Measurements from ENCODE around the gene KCNQ1. TPM values are rescaled to one million over a fixed set of nuclear protein-coding genes. Genes with fewer than 3 reads are reported as not detected.

KCNQ1 gene
- total and polyA plus RNA-seq, 2 of the 13 experiments (the other 11 are each of a cell fraction or from before 2014, with no cell fraction given): 0.02 to 0.08 TPM

- peak; percentile 76 for TF ChIP-seq ZNF772 (CRISPR knock-in tag; IDR thresholded peaks at IDR 0.05)
- TF ChIP-seq PLRG1 (conservative IDR thresholded peaks at IDR 0.05): no peak
- no peak for TF ChIP-seq NR0B2 (CRISPR knock-in tag; IDR thresholded peaks at IDR 0.05)
- TF ChIP-seq SIN3A (IDR thresholded peaks at IDR 0.05; ENCODE audit: borderline replicate concordance, low read depth, low read length): no peak
- TF ChIP-seq ATRX (CRISPR knock-in tag; IDR thresholded peaks at IDR 0.05; ENCODE audit: borderline replicate concordance): no peak
- TF ChIP-seq MBNL3 (CRISPR knock-in tag; conservative IDR thresholded peaks at IDR 0.05): no peak
- 0 out of 2 replicates have a peak, but pooled peaks have one; percentile 28 for TF ChIP-seq YEATS4 (CRISPR knock-in tag; IDR thresholded peaks at IDR 0.05; ENCODE audit: borderline replicate concordance)
- no peak for TF ChIP-seq NFE2L1 (CRISPR knock-in tag; IDR thresholded peaks at IDR 0.05; ENCODE audit: borderline replicate concordance)
- TF ChIP-seq ZNF562 (CRISPR knock-in tag; IDR thresholded peaks at IDR 0.05; ENCODE audit: borderline replicate concordance): no peak
- no peak; the same call in 1 of the 2 replicates for TF ChIP-seq ZBTB4 (CRISPR knock-in tag; IDR thresholded peaks at IDR 0.05; ENCODE audit: borderline replicate concordance)
- TF ChIP-seq MAF1 (CRISPR knock-in tag; IDR thresholded peaks at IDR 0.05; ENCODE audit: borderline replicate concordance): peak; percentile 71; the same call in 1 of the 2 replicates
- no peak for TF ChIP-seq ZFP82 (CRISPR knock-in tag; IDR thresholded peaks at IDR 0.05; ENCODE audit: borderline replicate concordance)
- no peak for TF ChIP-seq ZNF383 (CRISPR knock-in tag; IDR thresholded peaks at IDR 0.05; ENCODE audit: borderline replicate concordance)
- 0 out of 2 replicates have a peak, but pooled peaks have one; percentile 34 for TF ChIP-seq U2AF2 (IDR thresholded peaks at IDR 0.05; ENCODE audit: low read depth, low read length)
- peak; percentile 39; the same call in 1 of the 2 replicates for TF ChIP-seq YEATS2 (CRISPR knock-in tag; IDR thresholded peaks at IDR 0.05; ENCODE audit: borderline replicate concordance)
- peak; percentile 71 for TF ChIP-seq MED13 (CRISPR knock-in tag; IDR thresholded peaks at IDR 0.05)
- TF ChIP-seq GABPA (IDR thresholded peaks at IDR 0.05; ENCODE audit: low read depth, low read length): no peak
- 0 out of 2 replicates have a peak, but pooled peaks have one; percentile 32 for TF ChIP-seq GABPA (CRISPR knock-in tag; IDR thresholded peaks at IDR 0.05; ENCODE audit: low read depth)
- TF ChIP-seq SRSF9 (IDR thresholded peaks at IDR 0.05; ENCODE audit: borderline replicate concordance, insufficient read depth, low read depth, low read length, poor library complexity, severe bottlenecking): no peak
- peak; percentile 60; the same call in 1 of the 2 replicates for TF ChIP-seq SMAD1 (CRISPR knock-in tag; IDR thresholded peaks at IDR 0.05; ENCODE audit: borderline replicate concordance, low read depth)
- TF ChIP-seq PPARG (CRISPR knock-in tag; conservative IDR thresholded peaks at IDR 0.05): peak; percentile 67
- TF ChIP-seq PITX1 (CRISPR knock-in tag; IDR thresholded peaks at IDR 0.05): peak; percentile 86
- no peak for TF ChIP-seq CEBPG (CRISPR knock-in tag; IDR thresholded peaks at IDR 0.05)
- TF ChIP-seq BORCS8-MEF2B (CRISPR knock-in tag; IDR thresholded peaks at IDR 0.05): peak; percentile 56; the same call in 1 of the 2 replicates
- no peak; the same call in 1 of the 2 replicates for TF ChIP-seq JDP2 (CRISPR knock-in tag; IDR thresholded peaks at IDR 0.05; ENCODE audit: borderline replicate concordance)
- TF ChIP-seq SNAI1 (CRISPR knock-in tag; IDR thresholded peaks at IDR 0.05; ENCODE audit: borderline replicate concordance): no peak
- peak; percentile 47 for TF ChIP-seq ZNF296 (CRISPR knock-in tag; conservative IDR thresholded peaks at IDR 0.05)
- TF ChIP-seq SAP130 (CRISPR knock-in tag; IDR thresholded peaks at IDR 0.05; ENCODE audit: low read depth): peak; percentile 71
Measured at GRCh38 chr11:2728663-2729332, 284.0 kb downstream of the KCNQ1 start (continued).

All from HepG2 (cell line).